Mucosa of rectum (tissue), 2 donors: ENCODE data around the gene PLCD4.

ENCODE experiments used
- H3K27ac ChIP-seq, 2 donors: one replicate each; pipeline ENCODE4 v1.7.0; 2013; ENCODE audit warnings: inconsistent platforms in 2 of 2, low read depth in 2 of 2, low read length in 2 of 2
- H3K27me3 ChIP-seq, 2 donors: one replicate each; pipeline ENCODE4 v1.7.0; 2013; ENCODE audit warnings: low read length in 2 of 2; ENCODE audit not compliant: control insufficient read depth in 2 of 2, insufficient read depth in 2 of 2
- H3K36me3 ChIP-seq, 2 donors: one replicate each; pipeline ENCODE4 v1.7.0; 2013; ENCODE audit warnings: low read length in 2 of 2; ENCODE audit not compliant: control insufficient read depth in 2 of 2, insufficient read depth in 2 of 2
- H3K4me1 ChIP-seq, 2 donors: one replicate each; pipeline ENCODE4 v1.7.0; 2013; ENCODE audit warnings: low read length in 2 of 2, mild to moderate bottlenecking in 1 of 2; ENCODE audit not compliant: control insufficient read depth in 2 of 2, insufficient read depth in 2 of 2
- H3K4me3 ChIP-seq, 2 donors: one replicate each; pipeline ENCODE4 v1.7.0; 2013; ENCODE audit warnings: low read length in 2 of 2
- H3K9ac ChIP-seq, 2 donors: one replicate each; pipeline ENCODE4 v1.7.0; 2013; ENCODE audit warnings: low read length in 2 of 2, low read depth in 1 of 2, mild to moderate bottlenecking in 1 of 2
- H3K9me3 ChIP-seq, 2 donors: one replicate each; pipeline ENCODE4 v1.7.0; 2013; ENCODE audit warnings: low read length in 2 of 2; ENCODE audit not compliant: control insufficient read depth in 2 of 2
- donor health status: healthy.
- donor health status: Normal muscosa, but diverticular disease.

The PLCD4 gene

GRCh38 chr2:218618102-218618860, 10.6 kb downstream of the PLCD4 start:
- Histone ChIP-seq H3K9ac (no peak overlapping the region), H3K4me3 (no peak overlapping the region), H3K9me3 (no peaks in the 10 kb centered on the region), H3K27me3 (no peaks in the 10 kb centered on the region), H3K36me3 (no peaks in the 10 kb centered on the region), H3K4me1 (peaks cover 0 to 9% of the 10 kb centered on the region in 2 donors), H3K27ac (no peak overlapping the region)

GRCh38 chr2:218621007-218621406, 13.3 kb downstream of the PLCD4 start:
- Histone ChIP-seq H3K27ac (no peak overlapping the region), H3K36me3 (no peaks in the 10 kb centered on the region), H3K9me3 (no peaks in the 10 kb centered on the region)

GRCh38 chr2:218622606-218623365, 15.1 kb downstream of the PLCD4 start:
- Histone ChIP-seq H3K9me3 (no peaks in the 10 kb centered on the region), H3K4me3 (no peak overlapping the region), H3K4me1 (no peaks in the 10 kb centered on the region), H3K36me3 (no peaks in the 10 kb centered on the region), H3K9ac (no peak overlapping the region), H3K27me3 (no peaks in the 10 kb centered on the region), H3K27ac (no peak overlapping the region)

More at GRCh38 chr2:218621007-218621406, 13.3 kb downstream of the PLCD4 start:
- Histone ChIP-seq H3K9ac (no peak overlapping the region), H3K4me3 (no peak overlapping the region), H3K4me1 (peaks cover 0 to 5% of the 10 kb centered on the region in 2 donors), H3K27me3 (no peaks in the 10 kb centered on the region)

GRCh38 chr2:218623366-218623705, 15.6 kb downstream of the PLCD4 start:
- Histone ChIP-seq H3K27ac (no peak overlapping the region), H3K4me3 (no peak overlapping the region), H3K4me1 (no peaks in the 10 kb centered on the region), H3K9me3 (no peaks in the 10 kb centered on the region), H3K27me3 (no peaks in the 10 kb centered on the region), H3K36me3 (no peaks in the 10 kb centered on the region), H3K9ac (no peak overlapping the region)

GRCh38 chr2:218626369-218626768, 18.7 kb downstream of the PLCD4 start:
- no peaks in the 10 kb centered on the region for H3K36me3 ChIP-seq
- H3K4me1 ChIP-seq, result no peaks in the 10 kb centered on the region
- H3K4me3 ChIP-seq, result no peak overlapping the region
- H3K27ac ChIP-seq, result no peak overlapping the region
- H3K9me3 ChIP-seq, result no peaks in the 10 kb centered on the region
- no peaks in the 10 kb centered on the region for H3K27me3 ChIP-seq
- no peak overlapping the region for H3K9ac ChIP-seq

- Histone ChIP-seq H3K4me1 (no peaks in the 10 kb centered on the region), H3K4me3 (no peak overlapping the region), H3K9ac (no peak overlapping the region), H3K27ac (no peak overlapping the region), H3K36me3 (no peaks in the 10 kb centered on the region), H3K9me3 (no peaks in the 10 kb centered on the region), H3K27me3 (no peaks in the 10 kb centered on the region)
Measured at GRCh38 chr2:218627939-218628338, 20.2 kb downstream of the PLCD4 start.

- H3K4me3 ChIP-seq, result no peak overlapping the region
- peaks cover 25 to 26% of the 10 kb centered on the region in 2 donors for H3K36me3 ChIP-seq
- H3K27me3 ChIP-seq, result no peaks in the 10 kb centered on the region
- no peaks in the 10 kb centered on the region for H3K9me3 ChIP-seq
- H3K27ac ChIP-seq, result no peak overlapping the region
- no peaks in the 10 kb centered on the region for H3K4me1 ChIP-seq
- H3K9ac ChIP-seq, result no peak overlapping the region
Measured at GRCh38 chr2:218631837-218632236, 24.1 kb downstream of the PLCD4 start.

GRCh38 chr2:218635719-218636118, 28.0 kb downstream of the PLCD4 start:
- no peak overlapping the region for H3K9ac ChIP-seq
- no peaks in the 10 kb centered on the region for H3K4me1 ChIP-seq
- peaks cover 57 to 58% of the 10 kb centered on the region in 2 donors for H3K36me3 ChIP-seq
- H3K27ac ChIP-seq, result no peak overlapping the region
- no peaks in the 10 kb centered on the region for H3K27me3 ChIP-seq
- no peaks in the 10 kb centered on the region for H3K9me3 ChIP-seq
- no peak overlapping the region for H3K4me3 ChIP-seq

- H3K4me3 ChIP-seq, result no peak overlapping the region
- H3K27me3 ChIP-seq, result no peaks in the 10 kb centered on the region
- H3K27ac ChIP-seq, result no peak overlapping the region
- H3K36me3 ChIP-seq, result peaks cover 70 to 72% of the 10 kb centered on the region in 2 donors
- H3K4me1 ChIP-seq, result no peaks in the 10 kb centered on the region
- no peaks in the 10 kb centered on the region for H3K9me3 ChIP-seq
- no peak overlapping the region for H3K9ac ChIP-seq
Measured at GRCh38 chr2:218638372-218638771, 30.7 kb downstream of the PLCD4 start.

- Histone ChIP-seq H3K27me3 (no peaks in the 10 kb centered on the region), H3K4me1 (no peaks in the 10 kb centered on the region), H3K9me3 (no peaks in the 10 kb centered on the region), H3K27ac (no peak overlapping the region), H3K4me3 (no peak overlapping the region), H3K36me3 (peaks cover 70 to 74% of the 10 kb centered on the region in 2 donors), H3K9ac (no peak overlapping the region)
Measured at GRCh38 chr2:218642121-218642656, 34.5 kb downstream of the PLCD4 start.
